ENCODE results near the gene DLGAP1. TPM values are rescaled to one million over a fixed set of nuclear protein-coding genes. Genes with fewer than 3 reads are reported as not detected.
"Not testable (repeated sequence)": the region's sequence is repeated elsewhere in the genome, so short reads cannot be mapped to it uniquely, and the experiment has no call there.

DLGAP1 gene
- total RNA-seq, 6 experiments from 2014 or later = 0.19 to 1.3 (median 0.62) TPM

GRCh38 chr18:4026542-4026941 is 428.6 kb downstream of the DLGAP1 start:
- H3K9me3 Mint-ChIP-seq = no peaks in the 10 kb centered on the region
- no peaks in the 10 kb centered on the region for H3K36me3 Mint-ChIP-seq (ENCODE audit: low read depth)
- H3K4me3 Mint-ChIP-seq = no peak overlapping the region
- no peak for DNase-seq
- H3K27me3 Mint-ChIP-seq (ENCODE audit: insufficient read depth) = peaks cover 3% of the 10 kb centered on the region
- no peak for TF ChIP-seq CTCF (IDR thresholded peaks at IDR 0.05)
- no peak overlapping the region for H3K27ac Mint-ChIP-seq
- no peaks in the 10 kb centered on the region for H3K4me1 Mint-ChIP-seq (ENCODE audit: low read depth)

GRCh38 chr18:4024702-4025101 is 430.4 kb downstream of the DLGAP1 start:
- DNase-seq = no peak
- no peaks in the 10 kb centered on the region for H3K4me1 Mint-ChIP-seq (ENCODE audit: low read depth)
- H3K9me3 Mint-ChIP-seq = no peaks in the 10 kb centered on the region
- no peak overlapping the region for H3K27ac Mint-ChIP-seq
- peaks cover 5% of the 10 kb centered on the region for H3K27me3 Mint-ChIP-seq (ENCODE audit: insufficient read depth)
- TF ChIP-seq CTCF (IDR thresholded peaks at IDR 0.05) = no peak
- H3K36me3 Mint-ChIP-seq (ENCODE audit: low read depth) = no peaks in the 10 kb centered on the region
- no peak overlapping the region for H3K4me3 Mint-ChIP-seq

- not testable (repeated sequence) for H3K36me3 Mint-ChIP-seq (ENCODE audit: low read depth); H3K27ac Mint-ChIP-seq; H3K27me3 Mint-ChIP-seq (ENCODE audit: insufficient read depth); H3K4me3 Mint-ChIP-seq; H3K9me3 Mint-ChIP-seq; H3K4me1 Mint-ChIP-seq (ENCODE audit: low read depth); DNase-seq
Observed at GRCh38 chr18:4022749-4023148, 432.4 kb downstream of the DLGAP1 start.

- Mint-ChIP-seq H3K36me3 (ENCODE audit: low read depth) (no peaks in the 10 kb centered on the region), H3K27me3 (ENCODE audit: insufficient read depth) (peaks cover 3% of the 10 kb centered on the region), H3K27ac (no peak overlapping the region), H3K9me3 (no peaks in the 10 kb centered on the region), H3K4me3 (no peak overlapping the region), H3K4me1 (ENCODE audit: low read depth) (no peaks in the 10 kb centered on the region)
- no peak for DNase-seq
- no peak for TF ChIP-seq CTCF (IDR thresholded peaks at IDR 0.05)
Observed at GRCh38 chr18:4020026-4020425, 435.1 kb downstream of the DLGAP1 start.

- no peaks in the 10 kb centered on the region for H3K4me1 Mint-ChIP-seq (ENCODE audit: low read depth)
- H3K27me3 Mint-ChIP-seq (ENCODE audit: insufficient read depth) = peaks cover 3% of the 10 kb centered on the region; the same call in 1 of the 2 replicates
- TF ChIP-seq CTCF (IDR thresholded peaks at IDR 0.05) = peak; percentile 51
- DNase-seq = no peak
- H3K4me3 Mint-ChIP-seq = no peak overlapping the region
- H3K36me3 Mint-ChIP-seq (ENCODE audit: low read depth) = no peaks in the 10 kb centered on the region
- H3K9me3 Mint-ChIP-seq = no peaks in the 10 kb centered on the region
- H3K27ac Mint-ChIP-seq = no peak overlapping the region
Observed at GRCh38 chr18:4017480-4017879, 437.6 kb downstream of the DLGAP1 start.

- Mint-ChIP-seq H3K36me3 (ENCODE audit: low read depth) (no peaks in the 10 kb centered on the region), H3K9me3 (no peaks in the 10 kb centered on the region), H3K4me3 (no peak overlapping the region), H3K27ac (no peak overlapping the region), H3K4me1 (ENCODE audit: low read depth) (no peaks in the 10 kb centered on the region), H3K27me3 (ENCODE audit: insufficient read depth) (peaks cover 3% of the 10 kb centered on the region)
- no peak for TF ChIP-seq CTCF (IDR thresholded peaks at IDR 0.05)
- peak; percentile 7 for DNase-seq
Observed at GRCh38 chr18:4016391-4017049, 438.6 kb downstream of the DLGAP1 start.

Data from HFFc6 (cell line).